ENCODE results near the gene S100A14. TPM values are rescaled to one million over a fixed set of nuclear protein-coding genes. Genes with fewer than 3 reads are reported as not detected.

The S100A14 gene
- total and polyA plus RNA-seq, 4 donors: 1.7 to 4.4 (median 3.3) TPM

GRCh38 chr1:153587314-153587713 lies 28.8 kb downstream of the S100A14 start:
- WGBS: 70% methylated on average over 5 of the region's 5 CpGs

More at GRCh38 chr1:153587314-153587713, 28.8 kb downstream of the S100A14 start:
- TF ChIP-seq SP1 (IDR thresholded peaks at IDR 0.05) (no peak), JUND (IDR thresholded peaks at IDR 0.05) (no peak), NR2F2 (IDR thresholded peaks at IDR 0.05) (no peak), MAX (IDR thresholded peaks at IDR 0.05) (no peak), GABPA (IDR thresholded peaks at IDR 0.05 in 1 of 2, conservative IDR thresholded peaks at IDR 0.05 in 1 of 2) (no peak), RXRA (IDR thresholded peaks at IDR 0.05) (no peak), HNF4G (IDR thresholded peaks at IDR 0.05) (no peak), FOXA1 (IDR thresholded peaks at IDR 0.05) (no peak), ZBTB33 (IDR thresholded peaks at IDR 0.05) (no peak), HNF4A (conservative IDR thresholded peaks at IDR 0.05) (no peak), CTCF (IDR thresholded peaks at IDR 0.05; ENCODE audit: low read depth, low read length, missing input control) (no peak), RAD21 (IDR thresholded peaks at IDR 0.05) (no peak), REST (IDR thresholded peaks at IDR 0.05) (no peak), EGR1 (IDR thresholded peaks at IDR 0.05; ENCODE audit: low read depth in 2 of 2) (no peak), FOXA2 (IDR thresholded peaks at IDR 0.05) (no peak), ATF3 (IDR thresholded peaks at IDR 0.05) (no peak), TAF1 (conservative IDR thresholded peaks at IDR 0.05) (no peak), YY1 (IDR thresholded peaks at IDR 0.05) (no peak)
- no peak overlapping the region for H3K4me3 ChIP-seq (ENCODE audit: low read depth in 1 of 3, low read length in 3 of 3)
- no peak overlapping the region for H3K9ac ChIP-seq (ENCODE audit: low read depth in 1 of 2, low read length in 2 of 2)
- H3K9me3 ChIP-seq (ENCODE audit: control insufficient read depth in 4 of 4, low read length in 3 of 4): no peaks in the 10 kb centered on the region
- H3K27me3 ChIP-seq (ENCODE audit: control insufficient read depth in 4 of 4, insufficient read depth in 4 of 4, low read length in 3 of 4): no peaks in the 10 kb centered on the region
- no peak for DNase-seq (ENCODE audit: low spot score)
- H3K27ac ChIP-seq (ENCODE audit: low read depth in 1 of 2, low read length in 2 of 2): no peak overlapping the region
- H3K36me3 ChIP-seq (ENCODE audit: control insufficient read depth in 4 of 4, insufficient read depth in 3 of 4, low read depth in 1 of 4, low read length in 3 of 4): no peaks in the 10 kb centered on the region
- no peaks in the 10 kb centered on the region for H3K4me1 ChIP-seq (ENCODE audit: control insufficient read depth in 4 of 4, insufficient read depth in 4 of 4, low read length in 3 of 4)
